Measurements from ENCODE around the gene ANKRD50. TPM values are rescaled to one million over a fixed set of nuclear protein-coding genes. Genes with fewer than 3 reads are reported as not detected.

ANKRD50 gene
- total and polyA plus RNA-seq, 2 of the 4 experiments (the other 2 are of a cell fraction): 8.1 to 35.3 TPM

GRCh38 chr4:124647599-124647998 lies 64.9 kb downstream of the ANKRD50 start:
- H2BK20ac ChIP-seq (ENCODE audit: low read depth, low read length): no peak overlapping the region
- H3K9ac ChIP-seq (ENCODE audit: low read depth, low read length): no peak overlapping the region
- BruUV-seq (replicated peaks): no TSS peak
- H3K9me1 ChIP-seq (ENCODE audit: insufficient read depth, low read length): peaks cover 3% of the 10 kb centered on the region; the same call in 1 of the 2 replicates
- ChIA-PET CTCF (interaction anchor here (1.2 kb wide), 1 partner anchor 200 kb away, joined by 3 read pairs; no protein-coding TSS in a partner anchor), POLR2A (ENCODE audit: unreplicated experiment) (no interaction called here)
- in situ Hi-C loops (cut with MboI; ENCODE audit: low sequenced_read_pairs) (no loop called here), intact Hi-C loops (cut with micrococcal nuclease) (loop anchor here (10.0 kb wide), 1 partner anchor 313 kb away; no protein-coding TSS in a partner anchor), dilution Hi-C loops (cut with HindIII; ENCODE audit: low sequenced_read_pairs, unreplicated experiment) (no loop called here)
- no peak overlapping the region for H3K23ac ChIP-seq (ENCODE audit: low read depth, low read length)
- H4K20me1 ChIP-seq (ENCODE audit: insufficient read depth, low read length): no peaks in the 10 kb centered on the region
- WGBS, 2 experiments (ENCODE audit: extremely low coverage in 2 of 2, insufficient read length in 1 of 2): no CpG with 5 or more reads among the region's 2 CpGs
- H3K36me3 ChIP-seq (ENCODE audit: control insufficient read depth, insufficient read depth, low read length): no peaks in the 10 kb centered on the region; the same call in 1 of the 2 replicates
- no peak overlapping the region for H3K4ac ChIP-seq (ENCODE audit: low read depth, low read length)
- TF ChIP-seq POLR2A (IDR thresholded peaks at IDR 0.05; ENCODE audit: low read depth, low read length): no peak
- TF ChIP-seq, protein P1, sequence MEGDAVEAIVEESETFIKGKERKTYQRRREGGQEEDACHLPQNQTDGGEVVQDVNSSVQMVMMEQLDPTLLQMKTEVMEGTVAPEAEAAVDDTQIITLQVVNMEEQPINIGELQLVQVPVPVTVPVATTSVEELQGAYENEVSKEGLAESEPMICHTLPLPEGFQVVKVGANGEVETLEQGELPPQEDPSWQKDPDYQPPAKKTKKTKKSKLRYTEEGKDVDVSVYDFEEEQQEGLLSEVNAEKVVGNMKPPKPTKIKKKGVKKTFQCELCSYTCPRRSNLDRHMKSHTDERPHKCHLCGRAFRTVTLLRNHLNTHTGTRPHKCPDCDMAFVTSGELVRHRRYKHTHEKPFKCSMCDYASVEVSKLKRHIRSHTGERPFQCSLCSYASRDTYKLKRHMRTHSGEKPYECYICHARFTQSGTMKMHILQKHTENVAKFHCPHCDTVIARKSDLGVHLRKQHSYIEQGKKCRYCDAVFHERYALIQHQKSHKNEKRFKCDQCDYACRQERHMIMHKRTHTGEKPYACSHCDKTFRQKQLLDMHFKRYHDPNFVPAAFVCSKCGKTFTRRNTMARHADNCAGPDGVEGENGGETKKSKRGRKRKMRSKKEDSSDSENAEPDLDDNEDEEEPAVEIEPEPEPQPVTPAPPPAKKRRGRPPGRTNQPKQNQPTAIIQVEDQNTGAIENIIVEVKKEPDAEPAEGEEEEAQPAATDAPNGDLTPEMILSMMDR (conservative IDR thresholded peaks at IDR 0.05; ENCODE audit: low read depth, low read length): no peak
- TF ChIP-seq NFE2L2 (IDR thresholded peaks at IDR 0.05; ENCODE audit: low read depth, low read length): no peak
- no peak for TF ChIP-seq BHLHE40 (IDR thresholded peaks at IDR 0.05; ENCODE audit: low read depth, low read length)
- no peak for TF ChIP-seq RFX5 (IDR thresholded peaks at IDR 0.05; ENCODE audit: low read depth, low read length)
- TF ChIP-seq, protein P2, sequence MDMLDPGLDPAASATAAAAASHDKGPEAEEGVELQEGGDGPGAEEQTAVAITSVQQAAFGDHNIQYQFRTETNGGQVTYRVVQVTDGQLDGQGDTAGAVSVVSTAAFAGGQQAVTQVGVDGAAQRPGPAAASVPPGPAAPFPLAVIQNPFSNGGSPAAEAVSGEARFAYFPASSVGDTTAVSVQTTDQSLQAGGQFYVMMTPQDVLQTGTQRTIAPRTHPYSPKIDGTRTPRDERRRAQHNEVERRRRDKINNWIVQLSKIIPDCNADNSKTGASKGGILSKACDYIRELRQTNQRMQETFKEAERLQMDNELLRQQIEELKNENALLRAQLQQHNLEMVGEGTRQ (IDR thresholded peaks at IDR 0.05; ENCODE audit: low read depth, low read length): no peak
- no peak for TF ChIP-seq FOS (IDR thresholded peaks at IDR 0.05; ENCODE audit: low read depth, low read length)
- no peak for TF ChIP-seq RCOR1 (IDR thresholded peaks at IDR 0.05; ENCODE audit: insufficient replicate concordance, low read length)
- no peak overlapping the region for H3K14ac ChIP-seq (replicated peaks; ENCODE audit: low read depth, low read length)
- no peak overlapping the region for H2AFZ ChIP-seq (replicated peaks; ENCODE audit: low read length, poor library complexity)
- H3K27ac ChIP-seq (ENCODE audit: insufficient read depth, low read length): no peak overlapping the region
- ATAC-seq (ENCODE audit: low read depth): no peak
- H2AK9ac ChIP-seq (replicated peaks; ENCODE audit: low read depth, low read length, poor library complexity): no peak overlapping the region
- H2AK5ac ChIP-seq (ENCODE audit: low read depth, low read length): peak overlapping the region; percentile 16; the same call in 1 of the 2 replicates
- no peak overlapping the region for H3K4me3 ChIP-seq (ENCODE audit: insufficient read depth, low read depth, low read length)
- no peak overlapping the region for H4K8ac ChIP-seq (ENCODE audit: low read depth in 2 of 2, low read length in 2 of 2)
- no peak for DNase-seq
- no peak overlapping the region for H2BK5ac ChIP-seq (ENCODE audit: low read depth, low read length, poor library complexity, severe bottlenecking)
- no peaks in the 10 kb centered on the region for H3K79me1 ChIP-seq (ENCODE audit: low read depth in 1 of 2, low read length in 2 of 2)
- H2BK120ac ChIP-seq (ENCODE audit: low read depth, low read length): no peak overlapping the region
- H3K27me3 ChIP-seq (ENCODE audit: control insufficient read depth, insufficient read depth, low read length): no peaks in the 10 kb centered on the region
- no peak overlapping the region for H4K91ac ChIP-seq (ENCODE audit: insufficient read depth, low read depth, low read length)
- H3K9me3 ChIP-seq (ENCODE audit: control insufficient read depth, insufficient read depth, low read length): no peaks in the 10 kb centered on the region
- H4K5ac ChIP-seq (ENCODE audit: low read depth, low read length): no peak overlapping the region
- H3K4me1 ChIP-seq (ENCODE audit: control insufficient read depth, insufficient read depth, low read length): peaks cover 1% of the 10 kb centered on the region; the same call in 1 of the 2 replicates
- H3K4me2 ChIP-seq (ENCODE audit: low read depth, low read length): no peak overlapping the region
- H2BK15ac ChIP-seq (ENCODE audit: low read depth, low read length): no peak overlapping the region
- H3K18ac ChIP-seq (ENCODE audit: low read depth, low read length): no peak overlapping the region
- no peak overlapping the region for H3K56ac ChIP-seq (ENCODE audit: extremely low read depth, insufficient read depth, low read length)

All from IMR-90 (cell line).